Esophagus muscularis mucosa (tissue), 4 donors: Measurements from ENCODE around the gene DUSP7. TPM values are rescaled to one million over a fixed set of nuclear protein-coding genes. Genes with fewer than 3 reads are reported as not detected.

Experiments used
- DNase-seq: peaks from one replicate; pipeline ENCODE4 v3.0.0-alpha.2; 2017; ENCODE audit errors: extremely low spot score
- H3K27ac ChIP-seq, 4 donors: fragments of 200-600 bp; sonication (generic); replicated peaks in 1 of 4; 1 replicate in 3 of 4; 2 replicates in 1 of 4; pipeline ENCODE4 v1.5.1; 2016 to 2019; ENCODE audit warnings: mild to moderate bottlenecking in 1 of 4
- H3K27me3 ChIP-seq, 4 donors: fragments of 200-600 bp; sonication (generic); one replicate each; pipeline versions ENCODE4 v1.5.1 to v1.6.0; 2016 to 2019
- H3K36me3 ChIP-seq, 4 donors: fragments of 200-600 bp; sonication (generic); one replicate each; pipeline ENCODE4 v1.5.1; 2016 to 2019
- H3K4me1 ChIP-seq, 4 donors: fragments of 200-600 bp; sonication (generic); one replicate each; pipeline ENCODE4 v1.5.1; 2016 to 2019
- H3K4me3 ChIP-seq, 4 donors: fragments of 200-600 bp; sonication (generic); 1 replicate in 2 of 4; 2 replicates in 2 of 4; pipeline ENCODE4 v1.5.1; 2016 to 2019; ENCODE audit warnings: mild to moderate bottlenecking in 4 of 4, moderate library complexity in 1 of 4
- H3K9me3 ChIP-seq, 4 donors: fragments of 200-600 bp; sonication (generic); 1 replicate in 3 of 4; 2 replicates in 1 of 4; pipeline ENCODE4 v1.5.1; 2016 to 2019
- EP300 ChIP-seq: sonication (generic); formaldehyde crosslinking; IDR thresholded peaks from one replicate; pipeline ENCODE4 v1.6.1; 2017; ENCODE audit warnings: antibody characterized with exemption
- POLR2A ChIP-seq: fragments of 450-650 bp; IDR thresholded peaks from one replicate; pipeline ENCODE4 v1.6.1; 2017; ENCODE audit warnings: antibody characterized with exemption, moderate library complexity, mild to moderate bottlenecking, low read depth
- POLR2AphosphoS5 ChIP-seq, 2 donors: sonication (generic); formaldehyde crosslinking; IDR thresholded peaks; one replicate each; pipeline ENCODE4 v1.6.1; 2017; ENCODE audit warnings: antibody characterized with exemption in 2 of 2
- WGBS: methylation state at CpG from one replicate; pipeline ENCODE4 v1.1.5; 2018; 5-methylcytosine and 5-hydroxymethylcytosine counted together
- intact Hi-C: fragments of 100-400 bp; cut with DNase I; formaldehyde crosslinking; loops from one replicate; pipeline ENCODE4 v1.15.1; 2023
- total RNA-seq, 4 donors: library from RNA; depleted of rRNA; stranded (reverse); fragments of >200 nt; gene quantifications; one replicate each; pipeline versions ENCODE4 v1.1.0 to v1.2.1, GENCODE V29; 2016
- TF ChIP-seq, protein P1 (sequence below), 3 experiments: fragments of 200-600 bp in 2 of 3; fragments of 450-650 bp in 1 of 3; sonication (generic) in 2 of 3; IDR thresholded peaks; one replicate each; pipeline ENCODE4 v1.5.1; 2017 to 2019; ENCODE audit warnings: antibody characterized with exemption in 3 of 3, mild to moderate bottlenecking in 2 of 3, moderate library complexity in 1 of 3

DUSP7 gene
- total RNA-seq, 4 donors from 2014 or later = 10.0 to 23.5 (median 15.9) TPM

DNA sequence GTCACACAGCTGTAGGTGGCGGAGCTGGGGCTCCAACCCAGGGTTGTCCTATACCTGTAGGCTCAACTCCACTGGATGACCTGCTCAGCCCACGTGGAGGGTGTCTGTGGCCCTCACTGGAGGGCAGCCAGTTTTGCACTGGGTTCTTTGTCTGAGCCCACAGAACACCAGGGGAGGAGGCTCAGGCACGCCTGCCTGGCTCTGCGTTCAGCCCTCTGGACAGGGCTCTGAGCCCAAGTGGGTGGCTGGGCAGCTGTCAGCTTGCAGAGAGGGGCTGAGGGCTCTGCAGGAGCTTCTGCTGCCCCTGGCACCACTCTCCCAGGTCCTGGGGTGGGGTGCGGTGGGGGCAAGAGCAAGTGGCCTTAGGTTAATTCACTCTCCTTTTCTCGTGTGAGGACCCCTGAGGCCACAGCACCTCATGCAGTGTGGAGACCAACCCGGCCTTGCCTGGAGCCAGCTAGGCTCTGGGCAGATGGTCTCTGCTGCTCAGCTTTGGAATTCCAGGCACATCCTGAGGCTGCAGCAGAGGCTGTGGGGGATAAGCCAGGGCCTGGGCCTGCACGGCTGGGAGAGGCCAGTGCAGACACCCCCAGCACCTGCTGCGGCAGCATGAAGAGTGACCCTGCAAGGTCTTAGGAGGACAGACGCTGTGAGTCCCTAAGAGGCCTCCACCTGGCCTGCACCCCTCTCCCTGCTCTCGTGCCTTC is 23.5 kb downstream of the DUSP7 start:
- intact Hi-C loops = no loop called here
- DNase-seq = no peak
- 70% methylated on average over 2 of the region's 11 CpGs for WGBS
- no peaks in the 10 kb centered on the region for H3K9me3 ChIP-seq
- H3K4me3 ChIP-seq = no peak overlapping the region
- TF ChIP-seq EP300 (no peak), POLR2AphosphoS5 (IDR thresholded peaks at IDR 0.05) (no peak), POLR2A (no peak)
- TF ChIP-seq, protein P1, sequence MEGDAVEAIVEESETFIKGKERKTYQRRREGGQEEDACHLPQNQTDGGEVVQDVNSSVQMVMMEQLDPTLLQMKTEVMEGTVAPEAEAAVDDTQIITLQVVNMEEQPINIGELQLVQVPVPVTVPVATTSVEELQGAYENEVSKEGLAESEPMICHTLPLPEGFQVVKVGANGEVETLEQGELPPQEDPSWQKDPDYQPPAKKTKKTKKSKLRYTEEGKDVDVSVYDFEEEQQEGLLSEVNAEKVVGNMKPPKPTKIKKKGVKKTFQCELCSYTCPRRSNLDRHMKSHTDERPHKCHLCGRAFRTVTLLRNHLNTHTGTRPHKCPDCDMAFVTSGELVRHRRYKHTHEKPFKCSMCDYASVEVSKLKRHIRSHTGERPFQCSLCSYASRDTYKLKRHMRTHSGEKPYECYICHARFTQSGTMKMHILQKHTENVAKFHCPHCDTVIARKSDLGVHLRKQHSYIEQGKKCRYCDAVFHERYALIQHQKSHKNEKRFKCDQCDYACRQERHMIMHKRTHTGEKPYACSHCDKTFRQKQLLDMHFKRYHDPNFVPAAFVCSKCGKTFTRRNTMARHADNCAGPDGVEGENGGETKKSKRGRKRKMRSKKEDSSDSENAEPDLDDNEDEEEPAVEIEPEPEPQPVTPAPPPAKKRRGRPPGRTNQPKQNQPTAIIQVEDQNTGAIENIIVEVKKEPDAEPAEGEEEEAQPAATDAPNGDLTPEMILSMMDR (IDR thresholded peaks at IDR 0.05) = no peak
- H3K27me3 ChIP-seq = peaks cover 0 to 5% (median 0%) of the 10 kb centered on the region in 4 donors
- peaks cover 0 to 8% (median 0%) of the 10 kb centered on the region in 4 donors for H3K4me1 ChIP-seq
- no peaks in the 10 kb centered on the region for H3K36me3 ChIP-seq
- no peak overlapping the region for H3K27ac ChIP-seq

GRCh38 chr3:52031896-52032295 is 24.5 kb downstream of the DUSP7 start:
- DNase-seq = no peak
- WGBS = 94% methylated on average over 10 of the region's 10 CpGs
- Histone ChIP-seq H3K4me3 (no peak overlapping the region), H3K36me3 (no peaks in the 10 kb centered on the region), H3K27ac (no peak overlapping the region), H3K4me1 (peaks cover 0 to 8% (median 0%) of the 10 kb centered on the region in 4 donors), H3K27me3 (peaks cover 0 to 5% (median 0%) of the 10 kb centered on the region in 4 donors), H3K9me3 (no peaks in the 10 kb centered on the region)
- intact Hi-C loops = no loop called here
- TF ChIP-seq POLR2AphosphoS5 (IDR thresholded peaks at IDR 0.05) (no peak), POLR2A (no peak), EP300 (no peak)
- TF ChIP-seq, protein P1 (IDR thresholded peaks at IDR 0.05) = no peak

GRCh38 chr3:52030714-52031310 is 25.6 kb downstream of the DUSP7 start:
- WGBS = 75% methylated on average over 7 of the region's 11 CpGs
- intact Hi-C loops = no loop called here

DNA sequence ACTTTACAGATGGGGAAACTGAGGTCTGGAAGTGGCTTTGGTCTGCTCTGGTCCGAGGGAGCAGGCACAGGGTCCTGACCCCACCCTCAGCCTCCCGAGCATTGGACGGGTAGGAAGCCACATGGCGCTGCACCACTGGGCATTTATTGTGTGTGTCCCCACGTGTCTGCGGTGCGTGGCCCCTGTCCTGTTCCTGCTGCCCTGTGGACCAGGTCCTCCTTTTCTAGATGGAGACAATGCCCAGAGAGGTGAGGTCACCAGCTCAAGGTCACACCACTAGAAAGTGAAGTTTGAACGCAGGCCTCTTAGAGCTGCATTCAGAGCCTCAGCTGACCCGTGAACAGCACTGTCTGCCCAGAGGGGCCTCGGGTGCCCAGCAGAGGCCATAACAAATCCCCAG is 26.8 kb downstream of the DUSP7 start:
- TF ChIP-seq, protein P1 (IDR thresholded peaks at IDR 0.05) = no peak
- TF ChIP-seq POLR2AphosphoS5 (IDR thresholded peaks at IDR 0.05) (no peak), POLR2A (no peak), EP300 (no peak)
- no peak for DNase-seq
- Histone ChIP-seq H3K27me3 (no peaks in the 10 kb centered on the region), H3K4me3 (no peak overlapping the region), H3K4me1 (peaks cover 16 to 27% (median 18%) of the 10 kb centered on the region in 4 donors), H3K9me3 (no peaks in the 10 kb centered on the region), H3K27ac (no peak overlapping the region), H3K36me3 (no peaks in the 10 kb centered on the region)
- 91% methylated on average over 9 of the region's 10 CpGs for WGBS
- intact Hi-C loops = no loop called here

More at GRCh38 chr3:52030714-52031310, 25.6 kb downstream of the DUSP7 start:
- peaks cover 5 to 14% (median 6%) of the 10 kb centered on the region in 4 donors for H3K4me1 ChIP-seq
- no peaks in the 10 kb centered on the region for H3K9me3 ChIP-seq
- no peak overlapping the region for H3K27ac ChIP-seq
- H3K27me3 ChIP-seq = peaks cover 0 to 2% (median 0%) of the 10 kb centered on the region in 4 donors
- no peak overlapping the region for H3K4me3 ChIP-seq
- no peak for DNase-seq
- no peaks in the 10 kb centered on the region for H3K36me3 ChIP-seq
- TF ChIP-seq POLR2A = no peak
- TF ChIP-seq, protein P1 (IDR thresholded peaks at IDR 0.05) = no peak
- no peak for TF ChIP-seq POLR2AphosphoS5 (IDR thresholded peaks at IDR 0.05)
- TF ChIP-seq EP300 = no peak
